ENCODE data around the gene ENAH. TPM values are rescaled to one million over a fixed set of nuclear protein-coding genes. Genes with fewer than 3 reads are reported as not detected.
"Not testable (repeated sequence)": the region's sequence is repeated elsewhere in the genome, so short reads cannot be mapped to it uniquely, and the experiment has no call there.

The ENAH gene
- 10 to 100 TPM; 43.5 to 63.7 TPM for total RNA-seq

GRCh38 chr1:225652729-225653462 is at the start of gene ENAH:
TSS of gene ENAH (minus strand) at chr1:225653123. CDS start at chr1:225652690, 433 bp downstream.
- H3K9me3 ChIP-seq = no peaks in the 10 kb centered on the region
- H3K36me3 ChIP-seq = no peaks in the 10 kb centered on the region
- H3K4me1 ChIP-seq = no peaks in the 10 kb centered on the region
- H3K9ac ChIP-seq (ENCODE audit: low read depth in 2 of 2, low read length in 2 of 2) = peak within 1 kb of the TSS; percentile 91 to 95
- H3K27me3 ChIP-seq = no peaks in the 10 kb centered on the region
- intact Hi-C loops (cut with DNase I) = loop anchor here (5.0 to 10.0 kb wide), 2 partner anchors 119 to 168 kb away; no protein-coding TSS in a partner anchor
- no peak for TF ChIP-seq CTCF (IDR thresholded peaks at IDR 0.05)
- peak; percentile 72 for DNase-seq
- H3K27ac ChIP-seq = peak within 1 kb of the TSS; percentile 86
- peak within 1 kb of the TSS; percentile 85 for H3K4me3 ChIP-seq

- Histone ChIP-seq H3K27ac (no peak overlapping the region), H3K36me3 (no peaks in the 10 kb centered on the region), H3K4me3 (no peak overlapping the region), H3K9ac (ENCODE audit: low read depth in 2 of 2, low read length in 2 of 2) (no peak overlapping the region), H3K27me3 (no peaks in the 10 kb centered on the region), H3K9me3 (no peaks in the 10 kb centered on the region), H3K4me1 (no peaks in the 10 kb centered on the region)
- intact Hi-C loops (cut with DNase I) = no loop called here
- DNase-seq = no peak
- TF ChIP-seq CTCF (IDR thresholded peaks at IDR 0.05) = no peak
Measured at GRCh38 chr1:225700889-225701465, 48.1 kb upstream of the ENAH start.

- H3K27me3 ChIP-seq = no peaks in the 10 kb centered on the region
- H3K9me3 ChIP-seq = no peaks in the 10 kb centered on the region
- no peak for DNase-seq
- H3K4me3 ChIP-seq = no peak overlapping the region
- no peaks in the 10 kb centered on the region for H3K4me1 ChIP-seq
- H3K36me3 ChIP-seq = no peaks in the 10 kb centered on the region
- no peak overlapping the region for H3K9ac ChIP-seq (ENCODE audit: low read depth in 2 of 2, low read length in 2 of 2)
- no peak overlapping the region for H3K27ac ChIP-seq
- intact Hi-C loops (cut with DNase I) = no loop called here
- no peak for TF ChIP-seq CTCF (IDR thresholded peaks at IDR 0.05)
Measured at GRCh38 chr1:225700164-225700821, 47.4 kb upstream of the ENAH start.

- no peak overlapping the region for H3K27ac ChIP-seq
- no peaks in the 10 kb centered on the region for H3K9me3 ChIP-seq
- no peak for DNase-seq
Measured at GRCh38 chr1:225699336-225699735, 46.4 kb upstream of the ENAH start.

GRCh38 chr1:225698194-225698593 is 45.3 kb upstream of the ENAH start:
- H3K4me1 ChIP-seq; H3K27ac ChIP-seq; H3K4me3 ChIP-seq; H3K27me3 ChIP-seq; H3K9ac ChIP-seq (ENCODE audit: low read depth in 2 of 2, low read length in 2 of 2); intact Hi-C loops (cut with DNase I); H3K9me3 ChIP-seq; H3K36me3 ChIP-seq; DNase-seq: not testable (repeated sequence)

More at GRCh38 chr1:225699336-225699735, 46.4 kb upstream of the ENAH start:
- TF ChIP-seq CTCF (IDR thresholded peaks at IDR 0.05) = no peak
- Histone ChIP-seq H3K9ac (ENCODE audit: low read depth in 2 of 2, low read length in 2 of 2) (no peak overlapping the region), H3K4me3 (no peak overlapping the region), H3K4me1 (no peaks in the 10 kb centered on the region), H3K27me3 (no peaks in the 10 kb centered on the region), H3K36me3 (no peaks in the 10 kb centered on the region)
- intact Hi-C loops (cut with DNase I) = no loop called here

Measured in colonic mucosa (tissue), 4 donors.